Adrenal gland (tissue), 5 donors: ENCODE data around the gene CSKMT.

ENCODE experiments used
- CTCF ChIP-seq, 6 experiments: fragments of 450-650 bp in 4 of 6; fragments of 200-600 bp in 2 of 6; sonication (generic) in 1 of 6; IDR thresholded peaks; 1 replicate in 5 of 6; 2 replicates in 1 of 6; pipeline versions ENCODE4 v1.5.1 to v1.8.0; 2016 to 2021; ENCODE audit warnings: antibody characterized with exemption in 6 of 6, mild to moderate bottlenecking in 2 of 6, moderate library complexity in 1 of 6
- POLR2A ChIP-seq, 2 donors: fragments of 450-650 bp; IDR thresholded peaks; one replicate each; pipeline ENCODE4 v1.6.1; 2017; ENCODE audit warnings: antibody characterized with exemption in 2 of 2, mild to moderate bottlenecking in 2 of 2, moderate library complexity in 1 of 2
- donor health status: DM: no; HTN: no; CAD: no.

- TF ChIP-seq CTCF (IDR thresholded peaks at IDR 0.05) (no peak), POLR2A (IDR thresholded peaks at IDR 0.05) (no peak)
Measured at GRCh38 chr11:62708793-62709192, 43.7 kb downstream of the CSKMT start.
